ENCODE measurements around the gene LYRM1.
"Not testable (repeated sequence)": the region's sequence is repeated elsewhere in the genome, so short reads cannot be mapped to it uniquely, and the experiment has no call there.

Gene LYRM1

GRCh38 chr16:20902426-20902825 lies 1.9 kb downstream of the LYRM1 start:
- DNase-seq (ENCODE audit: low spot score) = no peak

GRCh38 chr16:20903116-20903898 lies 2.7 kb downstream of the LYRM1 start:
- no peak for DNase-seq (ENCODE audit: low spot score)

- DNase-seq (ENCODE audit: low spot score) = no peak
Observed at GRCh38 chr16:20903899-20904506, 3.4 kb downstream of the LYRM1 start.

- DNase-seq (ENCODE audit: low spot score) = no peak
Observed at GRCh38 chr16:20904507-20905081, 4.0 kb downstream of the LYRM1 start.

GRCh38 chr16:20905576-20905975 lies 5.0 kb downstream of the LYRM1 start:
- DNase-seq (ENCODE audit: low spot score) = no peak

- DNase-seq (ENCODE audit: low spot score) = no peak
Observed at GRCh38 chr16:20906341-20907255, 6.0 kb downstream of the LYRM1 start.

GRCh38 chr16:20910781-20911321 lies 10.3 kb downstream of the LYRM1 start:
- DNase-seq (ENCODE audit: low spot score) = no peak

- no peak for DNase-seq (ENCODE audit: low spot score)
Observed at GRCh38 chr16:20911361-20911760, 10.8 kb downstream of the LYRM1 start.

- DNase-seq (ENCODE audit: low spot score) = no peak
Observed at GRCh38 chr16:20916289-20916688, 15.7 kb downstream of the LYRM1 start.

GRCh38 chr16:20916942-20917341 lies 16.4 kb downstream of the LYRM1 start:
- no peak for DNase-seq (ENCODE audit: low spot score)

GRCh38 chr16:20918486-20919239 lies 18.1 kb downstream of the LYRM1 start:
- no peak for DNase-seq (ENCODE audit: low spot score)

- DNase-seq (ENCODE audit: low spot score) = no peak
Observed at GRCh38 chr16:20920091-20920490, 19.5 kb downstream of the LYRM1 start.

GRCh38 chr16:20920799-20921198 lies 20.2 kb downstream of the LYRM1 start:
- no peak for DNase-seq (ENCODE audit: low spot score)

GRCh38 chr16:20923876-20924275 lies 23.3 kb downstream of the LYRM1 start:
- no peak for DNase-seq (ENCODE audit: low spot score)

GRCh38 chr16:20925751-20926150 lies 25.2 kb downstream of the LYRM1 start:
- DNase-seq (ENCODE audit: low spot score) = no peak

GRCh38 chr16:20928774-20929411 lies 28.3 kb downstream of the LYRM1 start:
- no peak for DNase-seq (ENCODE audit: low spot score)

GRCh38 chr16:20929676-20930364 lies 29.2 kb downstream of the LYRM1 start:
- DNase-seq (ENCODE audit: low spot score) = not testable (repeated sequence)

GRCh38 chr16:20930365-20930690 lies 29.8 kb downstream of the LYRM1 start:
- DNase-seq (ENCODE audit: low spot score) = no peak

- DNase-seq (ENCODE audit: low spot score) = no peak
Observed at GRCh38 chr16:20931066-20931600, 30.6 kb downstream of the LYRM1 start.

- DNase-seq (ENCODE audit: low spot score) = no peak
Observed at GRCh38 chr16:20933589-20933988, 33.0 kb downstream of the LYRM1 start.

All from iPS-NIHi11 (cell line).